Caco-2 (cell line): ENCODE results near the gene PRKG2. TPM values are rescaled to one million over a fixed set of nuclear protein-coding genes. Genes with fewer than 3 reads are reported as not detected.

ENCODE experiments used
- BruUV-seq: library from RNA; stranded (reverse); fragments of 400-500 nt; replicated peaks from 2 replicates; lab custom pipeline; 2021; lab: Mats Ljungman, UMichigan
- CTCF ChIA-PET: fragments of 300-600 bp; sonication (Branson Sonifier 250); formaldehyde crosslinking; loops from one replicate; lab custom pipeline; 2022; ENCODE audit warnings: antibody characterized with exemption; lab: Charles Lee
- POLR2A ChIA-PET: fragments of 300-600 bp; sonication (Branson Sonifier 250); formaldehyde crosslinking; loops from one replicate; lab custom pipeline; 2022; ENCODE audit warnings: antibody characterized with exemption; lab: Charles Lee
- DNase-seq, 2 experiments: peaks; one replicate each; pipeline versions ENCODE4 v3.0.0 to v3.0.0-alpha.2; 2020 to 2022
- H3K27me3 ChIP-seq: replicated peaks from 2 replicates; pipeline ENCODE4 v1.6.0; 2011; ENCODE audit warnings: low read length; ENCODE audit not compliant: control insufficient read depth, insufficient read depth
- H3K36me3 ChIP-seq: 2 replicates; pipeline ENCODE4 v1.5.1; 2011; ENCODE audit warnings: low read length; ENCODE audit not compliant: control insufficient read depth, insufficient read depth
- H3K4me1 ChIP-seq: fragments of 250-450 bp; sonication (Bioruptor Pico); 2 replicates; pipeline ENCODE4 v1.5.1; 2020; ENCODE audit warnings: mild to moderate bottlenecking
- H3K4me3 ChIP-seq: 2 replicates; pipeline ENCODE4 v1.5.1; 2011; ENCODE audit warnings: low read depth, mild to moderate bottlenecking, control low read depth, low read length
- H3K9me3 ChIP-seq: fragments of 250-450 bp; sonication (Bioruptor Pico); 2 replicates; pipeline ENCODE4 v1.5.1; 2020; ENCODE audit warnings: mild to moderate bottlenecking, moderate library complexity
- H3K27ac Mint-ChIP-seq: one replicate; pipeline ENCODE4 v1.8.0; 2022; ENCODE audit warnings: mixed read lengths; ENCODE audit not compliant: unreplicated experiment
- H3K27me3 Mint-ChIP-seq: one replicate; pipeline ENCODE4 v1.8.0; 2022; ENCODE audit warnings: mixed read lengths; ENCODE audit not compliant: insufficient read depth, unreplicated experiment
- H3K36me3 Mint-ChIP-seq: one replicate; pipeline ENCODE4 v1.8.0; 2022; ENCODE audit warnings: mild to moderate bottlenecking, mixed read lengths; ENCODE audit not compliant: insufficient read depth, unreplicated experiment
- H3K4me1 Mint-ChIP-seq: one replicate; pipeline ENCODE4 v1.8.0; 2022; ENCODE audit warnings: low read depth, mixed read lengths; ENCODE audit not compliant: unreplicated experiment
- H3K4me3 Mint-ChIP-seq: one replicate; pipeline ENCODE4 v1.8.0; 2022; ENCODE audit warnings: mild to moderate bottlenecking, moderate library complexity, mixed read lengths; ENCODE audit not compliant: unreplicated experiment
- H3K9me3 Mint-ChIP-seq: one replicate; pipeline ENCODE4 v1.8.0; 2022; ENCODE audit warnings: mixed read lengths; ENCODE audit not compliant: unreplicated experiment
- intact Hi-C: fragments of 100-400 bp; cut with micrococcal nuclease; formaldehyde crosslinking; loops from one replicate; pipeline ENCODE4 v1.10.0; 2022; ENCODE audit not compliant: unreplicated experiment
- total RNA-seq: library from RNA; stranded (reverse); gene quantifications from 2 replicates; pipeline ENCODE4 v1.2.3, GENCODE V29; 2022
- TF ChIP-seq, protein P1 (sequence below), 2 experiments: fragments of 200-600 bp in 1 of 2; IDR thresholded peaks; 1 replicate in 1 of 2; 2 replicates in 1 of 2; pipeline versions ENCODE4 v1.5.1 to v1.8.0; 2011 to 2022; ENCODE audit warnings: antibody characterized with exemption in 1 of 2, control low read depth in 1 of 2, inconsistent platforms in 1 of 2, low read depth in 1 of 2, low read length in 1 of 2, mild to moderate bottlenecking in 1 of 2, moderate library complexity in 1 of 2; ENCODE audit not compliant: insufficient read depth in 1 of 2, severe bottlenecking in 1 of 2, unreplicated experiment in 1 of 2

The PRKG2 gene
- total RNA-seq, 1 experiment from 2014 or later = 5.6 TPM

DNA sequence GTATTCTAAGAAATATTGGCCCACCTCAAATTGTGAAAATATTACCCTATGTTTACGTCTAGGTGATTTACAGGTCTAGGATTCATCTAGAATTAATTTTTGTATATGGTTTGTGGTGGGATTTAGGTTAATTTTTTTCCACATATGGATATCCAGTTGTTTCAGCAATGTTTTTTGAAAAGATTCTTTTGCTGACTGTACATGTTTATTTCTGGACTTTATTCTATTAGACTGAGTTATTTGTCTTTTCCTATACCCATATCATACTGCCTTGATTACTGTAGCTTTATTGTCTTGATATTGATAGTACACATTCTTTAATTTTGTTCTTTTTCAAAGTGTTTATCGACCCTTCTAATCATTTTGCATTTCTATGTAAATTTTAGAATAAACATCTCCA lies 83.5 kb downstream of the PRKG2 start:
- Histone ChIP-seq H3K9me3 (no peaks in the 10 kb centered on the region), H3K36me3 (no peaks in the 10 kb centered on the region), H3K4me3 (no peak overlapping the region), H3K4me1 (no peaks in the 10 kb centered on the region), H3K27me3 (no peaks in the 10 kb centered on the region)
- ChIA-PET CTCF (no interaction called here), POLR2A (no interaction called here)
- Mint-ChIP-seq H3K27ac (no peak overlapping the region), H3K36me3 (peaks cover 3% of the 10 kb centered on the region), H3K4me3 (no peak overlapping the region), H3K4me1 (no peaks in the 10 kb centered on the region), H3K9me3 (peaks cover 37% of the 10 kb centered on the region), H3K27me3 (no peaks in the 10 kb centered on the region)
- TF ChIP-seq, protein P1, sequence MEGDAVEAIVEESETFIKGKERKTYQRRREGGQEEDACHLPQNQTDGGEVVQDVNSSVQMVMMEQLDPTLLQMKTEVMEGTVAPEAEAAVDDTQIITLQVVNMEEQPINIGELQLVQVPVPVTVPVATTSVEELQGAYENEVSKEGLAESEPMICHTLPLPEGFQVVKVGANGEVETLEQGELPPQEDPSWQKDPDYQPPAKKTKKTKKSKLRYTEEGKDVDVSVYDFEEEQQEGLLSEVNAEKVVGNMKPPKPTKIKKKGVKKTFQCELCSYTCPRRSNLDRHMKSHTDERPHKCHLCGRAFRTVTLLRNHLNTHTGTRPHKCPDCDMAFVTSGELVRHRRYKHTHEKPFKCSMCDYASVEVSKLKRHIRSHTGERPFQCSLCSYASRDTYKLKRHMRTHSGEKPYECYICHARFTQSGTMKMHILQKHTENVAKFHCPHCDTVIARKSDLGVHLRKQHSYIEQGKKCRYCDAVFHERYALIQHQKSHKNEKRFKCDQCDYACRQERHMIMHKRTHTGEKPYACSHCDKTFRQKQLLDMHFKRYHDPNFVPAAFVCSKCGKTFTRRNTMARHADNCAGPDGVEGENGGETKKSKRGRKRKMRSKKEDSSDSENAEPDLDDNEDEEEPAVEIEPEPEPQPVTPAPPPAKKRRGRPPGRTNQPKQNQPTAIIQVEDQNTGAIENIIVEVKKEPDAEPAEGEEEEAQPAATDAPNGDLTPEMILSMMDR (IDR thresholded peaks at IDR 0.05; ENCODE audit: insufficient read depth in 1 of 2, low read depth in 1 of 2, low read length in 1 of 2, severe bottlenecking in 1 of 2, unreplicated experiment in 1 of 2) = no peak
- no peak for DNase-seq
- no TSS peak for BruUV-seq
- intact Hi-C loops = no loop called here

GRCh38 chr4:81131066-81131465 lies 84.0 kb downstream of the PRKG2 start:
- no peak overlapping the region for H3K27ac Mint-ChIP-seq

GRCh38 chr4:81130569-81130968 lies 84.5 kb downstream of the PRKG2 start:
- ChIA-PET CTCF (no interaction called here), POLR2A (no interaction called here)
- no peaks in the 10 kb centered on the region for H3K27me3 ChIP-seq
- Mint-ChIP-seq H3K4me3 (no peak overlapping the region), H3K27me3 (no peaks in the 10 kb centered on the region), H3K36me3 (no peaks in the 10 kb centered on the region), H3K27ac (no peak overlapping the region), H3K4me1 (no peaks in the 10 kb centered on the region), H3K9me3 (peaks cover 37% of the 10 kb centered on the region)
- no peak overlapping the region for H3K4me3 ChIP-seq
- DNase-seq = no peak
- intact Hi-C loops = no loop called here
- H3K4me1 ChIP-seq = no peaks in the 10 kb centered on the region
- BruUV-seq = no TSS peak
- H3K9me3 ChIP-seq = no peaks in the 10 kb centered on the region
- H3K36me3 ChIP-seq = no peaks in the 10 kb centered on the region
- TF ChIP-seq, protein P1 (IDR thresholded peaks at IDR 0.05; ENCODE audit: insufficient read depth in 1 of 2, low read depth in 1 of 2, low read length in 1 of 2, severe bottlenecking in 1 of 2, unreplicated experiment in 1 of 2) = no peak

More at GRCh38 chr4:81131066-81131465, 84.0 kb downstream of the PRKG2 start:
- DNase-seq = no peak
- intact Hi-C loops = no loop called here
- H3K4me3 Mint-ChIP-seq = no peak overlapping the region
- POLR2A ChIA-PET = no interaction called here
- no peak overlapping the region for H3K4me3 ChIP-seq
- no peaks in the 10 kb centered on the region for H3K27me3 Mint-ChIP-seq
- no peaks in the 10 kb centered on the region for H3K4me1 ChIP-seq
- BruUV-seq = no TSS peak
- TF ChIP-seq, protein P1 (IDR thresholded peaks at IDR 0.05; ENCODE audit: insufficient read depth in 1 of 2, low read depth in 1 of 2, low read length in 1 of 2, severe bottlenecking in 1 of 2, unreplicated experiment in 1 of 2) = no peak
- no peaks in the 10 kb centered on the region for H3K27me3 ChIP-seq
- peaks cover 37% of the 10 kb centered on the region for H3K9me3 Mint-ChIP-seq
- CTCF ChIA-PET = no interaction called here
- no peaks in the 10 kb centered on the region for H3K36me3 ChIP-seq
- H3K9me3 ChIP-seq = no peaks in the 10 kb centered on the region
- no peaks in the 10 kb centered on the region for H3K4me1 Mint-ChIP-seq
- H3K36me3 Mint-ChIP-seq = no peaks in the 10 kb centered on the region
